Right cardiac atrium (tissue), 5 donors: ENCODE data around the gene PSMD5. TPM values are rescaled to one million over a fixed set of nuclear protein-coding genes. Genes with fewer than 3 reads are reported as not detected.
"Not testable (repeated sequence)": the region's sequence is repeated elsewhere in the genome, so short reads cannot be mapped to it uniquely, and the experiment has no call there.

Experiments used
- ATAC-seq, 2 donors: fragments of 200-7000 bp; cut with Tn5 transposase; one replicate each; pipeline versions ENCODE4 v1.8.0 to v1.9.1; 2020; ENCODE audit warnings: moderate library complexity in 2 of 2, mild to moderate bottlenecking in 1 of 2
- DNase-seq, 3 donors: peaks; one replicate each; pipeline ENCODE4 v3.0.0-alpha.2; 2020
- H3K27ac ChIP-seq: one replicate; pipeline ENCODE4 v1.5.1; 2013; ENCODE audit warnings: mild to moderate bottlenecking, low read length, control low read depth, moderate library complexity
- H3K27me3 ChIP-seq: one replicate; pipeline ENCODE4 v1.6.1; 2013; ENCODE audit not compliant: control insufficient read depth, insufficient read depth
- H3K4me1 ChIP-seq: one replicate; pipeline ENCODE4 v1.6.1; 2013; ENCODE audit warnings: low read length; ENCODE audit not compliant: control insufficient read depth, insufficient read depth
- H3K4me3 ChIP-seq: one replicate; pipeline ENCODE4 v1.5.1; 2013; ENCODE audit warnings: low read length, control low read depth
- H3K9me3 ChIP-seq: one replicate; pipeline ENCODE4 v1.6.1; 2013; ENCODE audit warnings: low read length; ENCODE audit not compliant: control insufficient read depth
- WGBS: extraction: QIAGEN DNeasy Blood & Tissue Kit; methylation state at CpG from one replicate; pipeline ENCODE4 v1.1.7; 2013; 5-methylcytosine and 5-hydroxymethylcytosine counted together
- intact Hi-C, 4 donors: fragments of 100-400 bp; cut with DNase I; formaldehyde crosslinking; loops; one replicate each; pipeline versions ENCODE4 v1.11.0 to v1.14.0; 2022 to 2023
- polyA plus RNA-seq: library from polyadenylated mRNA; stranded (reverse); fragments of 200-250 nt; gene quantifications from one replicate; pipeline ENCODE4 v1.2.3, GENCODE V29; 2013
- total RNA-seq, 4 donors: library from RNA; stranded (reverse); fragmentation: NEBNext Ultra II Directional; extraction: Animal tissue kit (Norgen Biotek cat#: 25700); gene quantifications; one replicate each; pipeline ENCODE4 v1.2.1, GENCODE V29; 2021
- donor health status: healthy with polysubstance abuse.
- donor health status: DM: no; HTN: yes; CAD: no.
- donor health status: DM: no; HTN: no; CAD: no.
- donor health status: DM: no; HTN: yes; CAD: no; lungs with severe emphysema.
- donor health status: DM: yes; HTN: yes; CAD: no.

Gene PSMD5
- total and polyA plus RNA-seq, 5 donors: 8.7 to 26.0 (median 22.1) TPM

GRCh38 chr9:120804784-120805363, 37.8 kb downstream of the PSMD5 start:
- H3K4me3 ChIP-seq, H3K27ac ChIP-seq, intact Hi-C loops, H3K9me3 ChIP-seq, DNase-seq, ATAC-seq, H3K27me3 ChIP-seq, H3K4me1 ChIP-seq: not testable (repeated sequence)
- WGBS: 80% methylated on average over 3 of the region's 3 CpGs

DNA sequence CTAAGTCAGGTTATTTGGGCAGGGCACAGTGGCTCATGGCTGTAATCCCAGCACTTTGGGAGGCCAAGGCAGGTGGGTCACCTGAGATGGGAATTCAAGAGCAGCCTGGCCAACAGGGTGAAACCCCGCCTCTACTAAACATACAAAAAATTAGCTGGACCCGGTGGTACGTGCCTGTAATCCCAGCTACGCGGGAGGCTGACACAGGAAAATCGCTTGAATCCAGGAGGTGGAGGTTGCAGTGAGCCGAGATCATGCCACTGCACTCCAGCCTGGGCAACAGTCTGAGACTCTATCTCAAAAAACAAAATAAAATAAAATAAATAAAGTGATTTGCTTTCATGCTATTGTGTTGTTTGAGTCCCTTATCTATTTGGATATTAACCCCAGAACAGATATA, 41.3 kb downstream of the PSMD5 start:
- 91% methylated on average over 7 of the region's 7 CpGs for WGBS
- Histone ChIP-seq H3K9me3 (no peaks in the 10 kb centered on the region), H3K4me3 (no peak overlapping the region), H3K4me1 (no peaks in the 10 kb centered on the region), H3K27me3 (no peaks in the 10 kb centered on the region), H3K27ac (no peak overlapping the region)
- ATAC-seq: no peak
- DNase-seq: no peak
- intact Hi-C loops: no loop called here

GRCh38 chr9:120792898-120793765, 49.6 kb downstream of the PSMD5 start, which contains the start of gene FBXW2:
Gene FBXW2 (minus strand): TSS chr9:120793416. CDS start chr9:120788258, 5,158 bp downstream.
- intact Hi-C loops: loop anchor here in 1 of 4 donors (10.0 kb wide), 1 partner anchor 142 kb away; no protein-coding TSS in a partner anchor
- WGBS: under 1% methylated on average over 72 of the region's 72 CpGs
- H3K4me1 ChIP-seq: peaks cover 2% of the 10 kb centered on the region
- peak within 1 kb of the TSS; percentile 89 for H3K4me3 ChIP-seq
- peak within 1 kb of the TSS; percentile 90 for H3K27ac ChIP-seq
- peak; percentile 94 to 97 (median 97) for DNase-seq
- no peaks in the 10 kb centered on the region for H3K9me3 ChIP-seq
- H3K27me3 ChIP-seq: no peaks in the 10 kb centered on the region
- peak; percentile 100 for ATAC-seq

- intact Hi-C loops: loop anchor here in 1 of 4 donors (10.0 kb wide), 1 partner anchor 144 kb away; no protein-coding TSS in a partner anchor
- ATAC-seq: no peak
Observed at GRCh38 chr9:120791161-120791560, 51.6 kb downstream of the PSMD5 start.

DNA sequence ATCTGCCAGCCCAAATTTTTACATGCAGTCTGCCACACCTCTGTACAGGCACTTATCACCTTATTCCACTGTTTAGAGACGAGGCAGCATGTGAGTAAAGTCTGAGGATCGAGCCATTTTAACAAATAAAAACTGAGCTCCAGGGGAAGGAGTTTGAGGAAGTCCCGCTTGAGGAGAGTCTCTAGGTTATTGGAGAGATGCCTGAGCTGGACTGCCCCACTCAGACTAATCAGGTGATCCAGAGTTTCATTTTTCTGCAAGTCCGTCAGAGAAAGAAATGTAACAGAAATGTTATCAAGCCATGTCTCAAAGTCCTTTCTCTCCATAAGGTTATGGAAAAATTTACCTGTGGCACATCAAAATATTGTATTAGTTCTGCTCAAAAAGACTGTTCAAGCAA, 54.8 kb downstream of the PSMD5 start:
- ATAC-seq (no peak), DNase-seq (no peak)
- Histone ChIP-seq H3K4me3 (no peak overlapping the region), H3K27ac (no peak overlapping the region), H3K9me3 (no peaks in the 10 kb centered on the region), H3K27me3 (no peaks in the 10 kb centered on the region), H3K4me1 (peaks cover 2% of the 10 kb centered on the region)
- intact Hi-C loops: no loop called here
- 65% methylated on average over 4 of the region's 4 CpGs for WGBS

More at GRCh38 chr9:120791161-120791560, 51.6 kb downstream of the PSMD5 start:
- Histone ChIP-seq H3K4me1 (peaks cover 4% of the 10 kb centered on the region), H3K27me3 (no peaks in the 10 kb centered on the region), H3K27ac (no peak overlapping the region), H3K4me3 (no peak overlapping the region), H3K9me3 (no peaks in the 10 kb centered on the region)
- no peak for DNase-seq
- 62% methylated on average over 3 of the region's 3 CpGs for WGBS

DNA sequence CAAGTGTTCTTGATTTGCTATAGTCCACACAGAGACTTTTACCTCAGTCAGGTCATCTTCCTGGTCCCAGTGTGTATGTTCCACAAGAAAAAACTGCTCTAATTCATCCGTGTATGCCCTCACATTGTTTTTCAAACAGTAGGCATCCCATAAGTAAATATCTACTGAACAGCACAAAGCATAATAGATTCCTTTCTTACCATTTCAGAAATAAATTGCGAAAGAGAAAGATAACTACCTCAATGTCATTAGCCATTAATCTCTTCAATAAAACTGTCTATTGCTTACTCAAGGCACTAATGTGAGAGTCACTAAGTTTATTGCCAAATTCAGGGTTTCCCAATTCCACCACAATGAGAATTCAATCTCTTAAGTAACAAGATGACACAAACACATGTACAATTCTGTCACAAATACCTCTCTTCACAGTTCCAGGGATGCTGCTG, 59.1 kb downstream of the PSMD5 start:
- Histone ChIP-seq H3K27ac (no peak overlapping the region), H3K27me3 (no peaks in the 10 kb centered on the region), H3K9me3 (no peaks in the 10 kb centered on the region), H3K4me1 (peaks cover 2% of the 10 kb centered on the region), H3K4me3 (no peak overlapping the region)
- DNase-seq (no peak), ATAC-seq (no peak)
- intact Hi-C loops: no loop called here
- WGBS: 76% methylated on average over 2 of the region's 2 CpGs

- no peaks in the 10 kb centered on the region for H3K27me3 ChIP-seq
- H3K4me3 ChIP-seq: no peak overlapping the region
- no peaks in the 10 kb centered on the region for H3K4me1 ChIP-seq
- no peak for DNase-seq
- ATAC-seq: no peak
- H3K9me3 ChIP-seq: no peaks in the 10 kb centered on the region
- no peak overlapping the region for H3K27ac ChIP-seq
- intact Hi-C loops: no loop called here
- WGBS: 89% methylated on average over 2 of the region's 2 CpGs
Observed at GRCh38 chr9:120781236-120781635, 61.5 kb downstream of the PSMD5 start.

DNA sequence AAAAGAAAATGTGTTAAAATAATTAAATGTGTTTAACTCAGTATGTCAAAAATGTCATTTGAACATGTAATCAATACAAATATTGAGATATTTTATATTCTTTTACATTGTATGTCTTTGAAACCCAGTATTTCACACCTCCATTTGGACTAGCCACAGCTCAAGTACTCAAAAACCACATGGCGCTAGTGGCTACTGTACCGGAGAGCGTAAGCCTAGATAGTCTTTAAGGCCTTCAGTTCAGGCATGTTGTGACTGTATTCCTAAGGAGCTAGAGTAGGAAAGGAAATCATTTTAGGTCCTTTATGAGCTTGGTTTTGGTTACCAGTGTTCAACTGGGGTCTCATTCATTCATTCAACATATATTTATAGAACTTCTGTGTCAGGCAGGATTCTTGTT, 62.4 kb downstream of the PSMD5 start:
- over 99% methylated on average over 3 of the region's 3 CpGs for WGBS
- H3K27ac ChIP-seq: no peak overlapping the region
- no peaks in the 10 kb centered on the region for H3K27me3 ChIP-seq
- no peaks in the 10 kb centered on the region for H3K9me3 ChIP-seq
- no peak overlapping the region for H3K4me3 ChIP-seq
- ATAC-seq (no peak), DNase-seq (no peak)
- H3K4me1 ChIP-seq: no peaks in the 10 kb centered on the region
- intact Hi-C loops: no loop called here

GRCh38 chr9:120779227-120779626, 63.5 kb downstream of the PSMD5 start:
- H3K27ac ChIP-seq: no peak overlapping the region
- no peaks in the 10 kb centered on the region for H3K27me3 ChIP-seq
- no peaks in the 10 kb centered on the region for H3K9me3 ChIP-seq
- no peaks in the 10 kb centered on the region for H3K4me1 ChIP-seq
- no peak for ATAC-seq
- intact Hi-C loops: no loop called here
- no peak for DNase-seq
- H3K4me3 ChIP-seq: no peak overlapping the region

DNA sequence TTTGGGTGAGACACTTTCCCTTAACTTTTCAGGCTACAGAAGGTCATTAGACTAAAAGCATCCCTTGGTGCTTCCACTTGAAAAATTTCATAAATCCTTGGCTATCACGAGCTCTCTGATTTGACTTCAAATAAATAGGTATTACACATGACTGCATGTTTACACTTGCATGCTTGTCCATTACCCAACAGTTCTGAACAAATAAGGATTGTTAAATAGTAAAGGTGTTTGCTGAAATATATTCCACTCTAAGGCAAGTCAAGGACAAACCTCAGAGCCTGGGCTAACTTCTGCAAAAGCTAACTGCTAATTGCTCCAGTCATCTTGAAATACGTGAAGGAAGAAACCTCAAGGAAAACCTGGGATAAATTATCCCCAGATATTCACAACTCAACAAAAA, 64.0 kb downstream of the PSMD5 start:
- 88% methylated on average over 2 of the region's 2 CpGs for WGBS
- ATAC-seq (no peak), DNase-seq (no peak)
- intact Hi-C loops: no loop called here
- Histone ChIP-seq H3K9me3 (no peaks in the 10 kb centered on the region), H3K4me3 (no peak overlapping the region), H3K27me3 (no peaks in the 10 kb centered on the region), H3K27ac (no peak overlapping the region), H3K4me1 (no peaks in the 10 kb centered on the region)

GRCh38 chr9:120777229-120777628, 65.5 kb downstream of the PSMD5 start:
- H3K4me3 ChIP-seq: no peak overlapping the region
- DNase-seq: no peak
- H3K9me3 ChIP-seq: no peaks in the 10 kb centered on the region
- ATAC-seq: no peak
- WGBS: 91% methylated on average over 5 of the region's 5 CpGs
- H3K27ac ChIP-seq: no peak overlapping the region
- intact Hi-C loops: no loop called here
- H3K27me3 ChIP-seq: no peaks in the 10 kb centered on the region
- no peaks in the 10 kb centered on the region for H3K4me1 ChIP-seq
